ENCODE data around the gene KLK14.

KLK14 gene

GRCh38 chr19:51040151-51040550 lies 42.5 kb downstream of the KLK14 start:
- Histone ChIP-seq H3K4me3 (ENCODE audit: severe bottlenecking) (no peak overlapping the region), H3K4me1 (ENCODE audit: insufficient read depth, poor library complexity, severe bottlenecking) (no peaks in the 10 kb centered on the region), H3K9me3 (ENCODE audit: severe bottlenecking) (no peaks in the 10 kb centered on the region), H3K36me3 (ENCODE audit: low read depth) (no peaks in the 10 kb centered on the region), H3K27ac (ENCODE audit: poor library complexity, severe bottlenecking) (no peak overlapping the region), H3K27me3 (ENCODE audit: insufficient read depth, poor library complexity, severe bottlenecking) (no peaks in the 10 kb centered on the region)
- DNase-seq (ENCODE audit: low spot score) (no peak), ATAC-seq (ENCODE audit: low read depth) (no peak)
- no peak for TF ChIP-seq CTCF (IDR thresholded peaks at IDR 0.05; ENCODE audit: poor library complexity, severe bottlenecking)

GRCh38 chr19:51036519-51036918 lies 46.2 kb downstream of the KLK14 start:
- H3K27ac ChIP-seq (ENCODE audit: poor library complexity, severe bottlenecking) = no peak overlapping the region
- no peak for TF ChIP-seq CTCF (IDR thresholded peaks at IDR 0.05; ENCODE audit: poor library complexity, severe bottlenecking)
- no peaks in the 10 kb centered on the region for H3K27me3 ChIP-seq (ENCODE audit: insufficient read depth, poor library complexity, severe bottlenecking)
- ATAC-seq (ENCODE audit: low read depth) = no peak
- H3K36me3 ChIP-seq (ENCODE audit: low read depth) = no peaks in the 10 kb centered on the region
- H3K4me1 ChIP-seq (ENCODE audit: insufficient read depth, poor library complexity, severe bottlenecking) = no peaks in the 10 kb centered on the region
- no peak overlapping the region for H3K4me3 ChIP-seq (ENCODE audit: severe bottlenecking)
- no peak for DNase-seq (ENCODE audit: low spot score)
- H3K9me3 ChIP-seq (ENCODE audit: severe bottlenecking) = no peaks in the 10 kb centered on the region

DNA sequence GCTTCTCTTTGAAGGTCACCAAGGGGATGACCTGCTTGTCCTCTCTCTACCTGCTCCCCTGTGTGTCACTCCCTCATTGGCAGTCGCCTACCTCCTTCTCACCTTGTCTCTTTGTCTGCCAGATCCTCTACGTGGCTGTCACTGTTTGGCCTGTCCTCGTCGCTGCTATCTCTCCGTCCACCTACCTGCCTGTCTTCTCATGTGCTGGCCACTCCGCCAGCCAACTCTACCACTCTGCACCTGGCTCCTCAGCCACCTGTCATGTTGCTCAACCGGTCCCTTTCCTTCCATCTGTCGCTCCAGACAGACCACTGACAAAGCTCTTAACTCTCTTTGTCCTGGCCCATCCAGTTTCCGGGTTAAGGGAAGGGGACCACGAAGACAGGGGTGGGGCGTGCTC lies 48.0 kb downstream of the KLK14 start, which contains the start of gene KLK12:
TSS of gene KLK12 (minus strand) at position 299 of the 400 bp plus-strand sequence. CDS start 381 bp downstream, outside the sequence.
- H3K27me3 ChIP-seq (ENCODE audit: insufficient read depth, poor library complexity, severe bottlenecking) = no peaks in the 10 kb centered on the region

DNA sequence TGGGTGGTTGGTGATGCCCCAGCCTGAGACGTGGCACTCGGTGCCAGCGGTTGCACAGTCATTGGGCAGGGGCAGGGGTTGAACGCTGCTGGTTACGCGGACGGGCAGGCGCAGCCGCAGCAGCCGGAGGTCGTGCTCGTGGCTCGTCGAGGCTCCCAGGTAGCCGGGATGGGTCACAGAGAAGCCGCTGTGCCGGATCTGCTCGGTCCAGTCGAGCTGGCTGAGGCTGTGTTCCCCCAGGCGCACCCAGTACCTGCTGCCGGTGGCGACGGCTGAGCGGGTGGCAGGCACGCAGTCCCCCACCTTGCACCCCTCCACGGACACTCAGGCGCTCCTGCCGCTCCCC lies 50.8 kb downstream of the KLK14 start:
- no peak overlapping the region for H3K27ac ChIP-seq (ENCODE audit: poor library complexity, severe bottlenecking)
- ATAC-seq (ENCODE audit: low read depth) = no peak
- no peaks in the 10 kb centered on the region for H3K36me3 ChIP-seq (ENCODE audit: low read depth)
- no peak for DNase-seq (ENCODE audit: low spot score)
- no peak overlapping the region for H3K4me3 ChIP-seq (ENCODE audit: severe bottlenecking)
- H3K4me1 ChIP-seq (ENCODE audit: insufficient read depth, poor library complexity, severe bottlenecking) = no peaks in the 10 kb centered on the region
- TF ChIP-seq CTCF (IDR thresholded peaks at IDR 0.05; ENCODE audit: poor library complexity, severe bottlenecking) = no peak
- H3K9me3 ChIP-seq (ENCODE audit: severe bottlenecking) = no peaks in the 10 kb centered on the region
- H3K27me3 ChIP-seq (ENCODE audit: insufficient read depth, poor library complexity, severe bottlenecking) = no peaks in the 10 kb centered on the region

More for the DNA sequence above, 48.0 kb downstream of the KLK14 start, which contains the start of gene KLK12:
- no peak for DNase-seq (ENCODE audit: low spot score)
- no peaks in the 10 kb centered on the region for H3K4me1 ChIP-seq (ENCODE audit: insufficient read depth, poor library complexity, severe bottlenecking)
- no peak within 1 kb of the TSS for H3K4me3 ChIP-seq (ENCODE audit: severe bottlenecking)
- no peak for TF ChIP-seq CTCF (IDR thresholded peaks at IDR 0.05; ENCODE audit: poor library complexity, severe bottlenecking)
- H3K9me3 ChIP-seq (ENCODE audit: severe bottlenecking) = no peaks in the 10 kb centered on the region
- no peak for ATAC-seq (ENCODE audit: low read depth)
- no peaks in the 10 kb centered on the region for H3K36me3 ChIP-seq (ENCODE audit: low read depth)
- H3K27ac ChIP-seq (ENCODE audit: poor library complexity, severe bottlenecking) = no peak within 1 kb of the TSS

GRCh38 chr19:51031220-51031879 lies 51.3 kb downstream of the KLK14 start:
- H3K36me3 ChIP-seq (ENCODE audit: low read depth) = no peaks in the 10 kb centered on the region
- no peaks in the 10 kb centered on the region for H3K4me1 ChIP-seq (ENCODE audit: insufficient read depth, poor library complexity, severe bottlenecking)
- no peak overlapping the region for H3K27ac ChIP-seq (ENCODE audit: poor library complexity, severe bottlenecking)
- no peaks in the 10 kb centered on the region for H3K27me3 ChIP-seq (ENCODE audit: insufficient read depth, poor library complexity, severe bottlenecking)
- DNase-seq (ENCODE audit: low spot score) (no peak), ATAC-seq (ENCODE audit: low read depth) (no peak)
- H3K4me3 ChIP-seq (ENCODE audit: severe bottlenecking) = no peak overlapping the region
- H3K9me3 ChIP-seq (ENCODE audit: severe bottlenecking) = no peaks in the 10 kb centered on the region
- no peak for TF ChIP-seq CTCF (IDR thresholded peaks at IDR 0.05; ENCODE audit: poor library complexity, severe bottlenecking)

Measured in RWPE2 (cell line).